Nephron (organoid): ENCODE results near the gene DCAKD.

Experiments used
- H3K27ac Mint-ChIP-seq, 3 experiments: 2 replicates each; pipeline ENCODE4 v1.8.0; 2020; ENCODE audit warnings: mixed read lengths in 3 of 3, mild to moderate bottlenecking in 2 of 3, moderate library complexity in 1 of 3
- H3K27me3 Mint-ChIP-seq: 2 replicates; pipeline ENCODE4 v1.8.0; 2021; ENCODE audit warnings: low read depth, mild to moderate bottlenecking, moderate library complexity, mixed read lengths
- H3K36me3 Mint-ChIP-seq: 2 replicates; pipeline ENCODE4 v1.8.0; 2020; ENCODE audit warnings: low read depth, mixed read lengths
- H3K4me1 Mint-ChIP-seq: 2 replicates; pipeline ENCODE4 v1.8.0; 2020; ENCODE audit warnings: mixed read lengths
- H3K4me3 Mint-ChIP-seq, 3 experiments: 2 replicates each; pipeline ENCODE4 v1.8.0; 2020; ENCODE audit warnings: mild to moderate bottlenecking in 3 of 3, mixed read lengths in 3 of 3, moderate library complexity in 2 of 3
- H3K9me3 Mint-ChIP-seq: 2 replicates; pipeline ENCODE4 v1.8.0; 2020; ENCODE audit warnings: mixed read lengths
- CTCF ChIP-seq, 3 experiments: fragments of 200-600 bp; sonication (generic); IDR thresholded peaks; one replicate each; pipeline ENCODE4 v1.5.0; 2021; ENCODE audit warnings: antibody characterized with exemption in 3 of 3; ENCODE audit not compliant: unreplicated experiment in 3 of 3

DCAKD gene

DNA sequence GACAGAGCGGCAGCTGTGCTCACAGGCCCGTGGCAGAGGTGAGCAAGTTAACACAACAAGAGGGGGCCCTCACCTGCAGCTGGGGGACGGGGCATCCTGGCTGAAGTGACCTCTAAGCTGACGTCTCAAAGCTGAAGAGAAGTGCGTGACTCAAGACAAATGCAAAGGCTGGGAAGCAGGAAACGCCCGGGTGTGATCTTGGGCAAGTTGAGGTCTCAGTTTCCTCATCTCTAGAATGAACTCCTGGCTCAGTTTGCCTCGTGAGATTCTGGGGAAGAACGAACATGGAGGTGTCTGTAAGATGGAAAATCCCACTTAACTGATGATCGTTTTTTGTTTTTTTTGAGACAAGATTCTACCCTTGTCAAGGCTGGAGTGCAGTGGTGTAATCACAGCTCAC, 43.2 kb downstream of the DCAKD start:
- H3K36me3 Mint-ChIP-seq, result no peaks in the 10 kb centered on the region
- H3K4me3 Mint-ChIP-seq, result no peak overlapping the region
- peaks cover 41% of the 10 kb centered on the region for H3K4me1 Mint-ChIP-seq
- peak overlapping the region in 2 of 3 experiments; percentile 48 to 72 for H3K27ac Mint-ChIP-seq
- H3K27me3 Mint-ChIP-seq, result peaks cover 13% of the 10 kb centered on the region
- no peak for TF ChIP-seq CTCF (IDR thresholded peaks at IDR 0.05; ENCODE audit: unreplicated experiment in 3 of 3)
- H3K9me3 Mint-ChIP-seq, result no peaks in the 10 kb centered on the region

DNA sequence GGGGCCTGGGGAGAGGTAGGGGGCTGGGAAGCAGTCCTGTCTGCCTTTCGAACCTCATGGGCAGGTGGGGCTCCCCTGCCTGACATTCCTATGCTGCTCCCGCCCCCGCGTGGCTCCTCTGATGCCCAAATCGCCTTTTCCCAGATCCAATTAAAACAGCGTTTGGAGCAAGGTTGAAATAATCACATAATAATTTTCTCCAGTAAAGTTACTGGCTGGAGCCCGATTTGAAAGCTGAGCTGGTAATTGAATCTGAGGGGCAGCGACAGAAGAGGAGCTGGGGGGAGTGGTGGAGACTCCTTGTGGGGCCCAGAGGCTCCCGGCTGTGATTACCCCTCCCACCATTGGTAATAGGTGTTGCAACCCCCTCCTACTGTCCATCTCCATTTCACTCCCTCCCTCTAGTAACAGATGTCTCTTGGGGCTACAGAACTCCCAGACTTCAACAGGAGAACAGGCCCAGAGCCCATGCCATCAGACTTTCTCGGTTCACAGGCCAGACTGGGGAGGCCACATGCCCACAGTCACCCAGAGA, 44.4 kb downstream of the DCAKD start:
- H3K4me1 Mint-ChIP-seq, result peaks cover 37% of the 10 kb centered on the region

DNA sequence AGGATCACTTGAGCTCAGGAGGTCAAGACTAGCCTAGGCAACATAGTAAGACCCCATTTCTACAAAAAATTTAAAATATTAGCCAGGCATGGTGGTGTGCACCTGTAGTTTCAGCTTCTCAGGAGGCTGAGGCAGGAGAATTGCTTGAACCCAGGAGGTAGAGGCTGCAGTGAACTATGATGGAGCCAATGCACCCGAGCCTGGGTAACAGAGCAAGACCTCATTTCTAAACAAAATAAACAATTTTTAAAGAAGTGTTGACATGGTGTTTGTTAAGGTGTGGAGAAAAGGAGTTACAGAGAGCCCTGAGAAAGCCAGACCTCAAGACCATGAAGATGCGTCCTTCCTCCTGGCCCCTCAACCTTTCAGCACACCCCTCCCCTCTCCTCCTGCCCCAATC, 45.7 kb downstream of the DCAKD start:
- Mint-ChIP-seq H3K27ac (no peak overlapping the region), H3K36me3 (no peaks in the 10 kb centered on the region), H3K9me3 (no peaks in the 10 kb centered on the region), H3K4me3 (no peak overlapping the region), H3K4me1 (peaks cover 29% of the 10 kb centered on the region), H3K27me3 (peaks cover 18% of the 10 kb centered on the region)
- no peak for TF ChIP-seq CTCF (IDR thresholded peaks at IDR 0.05; ENCODE audit: unreplicated experiment in 3 of 3)

More for the DNA sequence above, 44.4 kb downstream of the DCAKD start:
- TF ChIP-seq CTCF (IDR thresholded peaks at IDR 0.05; ENCODE audit: unreplicated experiment in 3 of 3), result no peak
- Mint-ChIP-seq H3K4me3 (peak overlapping the region in 2 of 3 experiments; percentile 7 to 24), H3K27me3 (peaks cover 13% of the 10 kb centered on the region), H3K27ac (peak overlapping the region; percentile 72 to 76 (median 72)), H3K9me3 (no peaks in the 10 kb centered on the region), H3K36me3 (no peaks in the 10 kb centered on the region)

DNA sequence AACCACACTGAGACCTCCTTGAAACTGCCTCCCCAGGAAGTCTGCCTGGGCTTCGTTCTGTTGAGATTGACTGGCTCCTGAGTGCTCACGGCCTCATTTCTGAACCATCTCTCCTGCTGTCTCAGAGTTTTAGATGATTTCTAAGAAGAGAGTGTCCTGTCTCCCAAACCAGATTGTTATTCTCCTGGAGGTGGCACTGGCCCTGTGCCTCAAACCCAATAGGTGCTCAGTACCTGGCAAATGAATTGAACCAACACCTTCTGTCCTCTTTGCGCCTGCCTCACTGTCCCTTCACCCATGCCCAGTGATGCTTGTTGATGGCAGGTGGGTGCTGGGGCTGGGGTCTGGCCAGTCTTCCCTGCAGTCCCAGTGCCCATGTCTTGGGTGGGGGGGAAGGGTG, 47.0 kb downstream of the DCAKD start:
- Mint-ChIP-seq H3K9me3 (peaks cover 5% of the 10 kb centered on the region), H3K36me3 (no peaks in the 10 kb centered on the region), H3K27ac (no peak overlapping the region)

DNA sequence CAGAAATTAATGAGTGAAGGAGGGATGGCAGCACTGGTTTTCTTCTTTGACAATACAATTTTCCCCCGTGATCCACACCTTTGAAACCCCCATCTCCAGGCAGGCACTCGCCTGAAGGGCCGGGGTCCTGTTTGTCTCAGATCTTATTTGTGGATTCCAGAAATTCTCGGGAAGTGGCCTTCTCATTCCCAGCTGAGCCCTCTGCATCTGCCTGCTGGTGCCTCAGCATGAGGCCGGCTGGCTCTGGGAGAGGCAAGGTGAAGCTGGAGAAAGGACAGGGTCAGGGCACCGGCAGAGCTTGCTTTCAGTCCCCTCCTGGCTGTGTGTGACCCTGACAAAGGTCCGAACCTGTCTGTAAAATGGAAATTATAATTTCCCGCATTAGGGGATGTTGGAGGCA, 47.6 kb downstream of the DCAKD start:
- Mint-ChIP-seq H3K27me3 (peaks cover 18% of the 10 kb centered on the region), H3K27ac (no peak overlapping the region), H3K4me1 (peaks cover 16% of the 10 kb centered on the region), H3K36me3 (no peaks in the 10 kb centered on the region), H3K9me3 (peaks cover 6% of the 10 kb centered on the region), H3K4me3 (no peak overlapping the region)
- TF ChIP-seq CTCF (IDR thresholded peaks at IDR 0.05; ENCODE audit: unreplicated experiment in 3 of 3), result no peak

More for the DNA sequence above, 47.0 kb downstream of the DCAKD start:
- no peak for TF ChIP-seq CTCF (IDR thresholded peaks at IDR 0.05; ENCODE audit: unreplicated experiment in 3 of 3)
- peaks cover 16% of the 10 kb centered on the region for H3K4me1 Mint-ChIP-seq
- no peak overlapping the region for H3K4me3 Mint-ChIP-seq
- H3K27me3 Mint-ChIP-seq, result peaks cover 18% of the 10 kb centered on the region

- Mint-ChIP-seq H3K27me3 (peaks cover 11% of the 10 kb centered on the region), H3K4me1 (peaks cover 21% of the 10 kb centered on the region), H3K9me3 (peaks cover 8% of the 10 kb centered on the region), H3K36me3 (no peaks in the 10 kb centered on the region), H3K4me3 (no peak overlapping the region), H3K27ac (no peak overlapping the region)
- TF ChIP-seq CTCF (IDR thresholded peaks at IDR 0.05; ENCODE audit: unreplicated experiment in 3 of 3), result no peak
Observed at GRCh38 chr17:45001310-45001709, 50.1 kb downstream of the DCAKD start.
